ENCODE data around the gene SLC35B2.

The SLC35B2 gene

DNA sequence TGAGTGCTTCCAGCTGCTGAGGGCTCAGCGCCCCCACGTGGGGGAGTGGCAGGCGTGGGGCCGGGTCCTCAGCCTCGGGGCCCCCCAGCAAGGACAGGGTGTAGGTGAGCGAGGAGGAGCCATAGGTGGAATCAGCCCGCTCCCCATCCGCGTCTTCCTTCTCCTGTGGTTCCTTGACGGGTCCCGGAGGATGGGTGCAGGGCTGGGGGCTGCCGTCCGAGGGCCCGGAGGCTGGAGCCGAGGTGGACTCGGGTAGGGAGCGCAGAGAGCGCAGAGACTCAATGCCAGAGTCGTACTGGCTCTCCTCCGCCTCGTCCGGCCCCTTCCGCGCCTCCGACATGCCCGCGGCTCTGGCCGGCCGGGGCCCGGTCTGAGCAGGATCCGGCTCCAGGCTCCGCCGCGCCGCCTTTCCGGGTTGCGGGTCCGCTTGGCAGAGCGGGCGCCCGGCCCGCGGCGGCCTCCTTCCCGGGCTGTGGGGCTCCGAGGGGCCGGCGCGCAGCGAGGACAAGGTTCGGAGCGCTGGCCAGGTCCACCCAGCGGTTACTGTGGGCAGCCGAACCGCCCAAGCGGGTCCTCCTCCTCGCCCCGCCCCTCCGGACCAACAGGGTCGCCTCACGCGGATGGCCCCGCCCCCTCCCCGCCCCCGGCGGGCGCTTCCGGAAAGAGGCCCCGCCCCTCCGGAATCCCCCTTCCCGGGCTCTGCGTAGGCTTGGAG lies 7.8 kb upstream of the SLC35B2 start, which contains the start of gene NFKBIE:
TSS of gene NFKBIE (minus strand) at position 545 of the 715 bp plus-strand sequence. CDS start at position 340, 205 bp downstream.
- TF ChIP-seq, protein P1, sequence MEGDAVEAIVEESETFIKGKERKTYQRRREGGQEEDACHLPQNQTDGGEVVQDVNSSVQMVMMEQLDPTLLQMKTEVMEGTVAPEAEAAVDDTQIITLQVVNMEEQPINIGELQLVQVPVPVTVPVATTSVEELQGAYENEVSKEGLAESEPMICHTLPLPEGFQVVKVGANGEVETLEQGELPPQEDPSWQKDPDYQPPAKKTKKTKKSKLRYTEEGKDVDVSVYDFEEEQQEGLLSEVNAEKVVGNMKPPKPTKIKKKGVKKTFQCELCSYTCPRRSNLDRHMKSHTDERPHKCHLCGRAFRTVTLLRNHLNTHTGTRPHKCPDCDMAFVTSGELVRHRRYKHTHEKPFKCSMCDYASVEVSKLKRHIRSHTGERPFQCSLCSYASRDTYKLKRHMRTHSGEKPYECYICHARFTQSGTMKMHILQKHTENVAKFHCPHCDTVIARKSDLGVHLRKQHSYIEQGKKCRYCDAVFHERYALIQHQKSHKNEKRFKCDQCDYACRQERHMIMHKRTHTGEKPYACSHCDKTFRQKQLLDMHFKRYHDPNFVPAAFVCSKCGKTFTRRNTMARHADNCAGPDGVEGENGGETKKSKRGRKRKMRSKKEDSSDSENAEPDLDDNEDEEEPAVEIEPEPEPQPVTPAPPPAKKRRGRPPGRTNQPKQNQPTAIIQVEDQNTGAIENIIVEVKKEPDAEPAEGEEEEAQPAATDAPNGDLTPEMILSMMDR (IDR thresholded peaks at IDR 0.05; ENCODE audit: low read length), result peak; percentile 42
- TF ChIP-seq EZH2phosphoT487 (IDR thresholded peaks at IDR 0.05; ENCODE audit: low read length), result no peak
- H3K9ac ChIP-seq (ENCODE audit: low read length), result peak within 1 kb of the TSS; percentile 83
- peak within 1 kb of the TSS; percentile 91; the same call in 1 of the 2 replicates for H3K27ac ChIP-seq (ENCODE audit: low read length)

DNA sequence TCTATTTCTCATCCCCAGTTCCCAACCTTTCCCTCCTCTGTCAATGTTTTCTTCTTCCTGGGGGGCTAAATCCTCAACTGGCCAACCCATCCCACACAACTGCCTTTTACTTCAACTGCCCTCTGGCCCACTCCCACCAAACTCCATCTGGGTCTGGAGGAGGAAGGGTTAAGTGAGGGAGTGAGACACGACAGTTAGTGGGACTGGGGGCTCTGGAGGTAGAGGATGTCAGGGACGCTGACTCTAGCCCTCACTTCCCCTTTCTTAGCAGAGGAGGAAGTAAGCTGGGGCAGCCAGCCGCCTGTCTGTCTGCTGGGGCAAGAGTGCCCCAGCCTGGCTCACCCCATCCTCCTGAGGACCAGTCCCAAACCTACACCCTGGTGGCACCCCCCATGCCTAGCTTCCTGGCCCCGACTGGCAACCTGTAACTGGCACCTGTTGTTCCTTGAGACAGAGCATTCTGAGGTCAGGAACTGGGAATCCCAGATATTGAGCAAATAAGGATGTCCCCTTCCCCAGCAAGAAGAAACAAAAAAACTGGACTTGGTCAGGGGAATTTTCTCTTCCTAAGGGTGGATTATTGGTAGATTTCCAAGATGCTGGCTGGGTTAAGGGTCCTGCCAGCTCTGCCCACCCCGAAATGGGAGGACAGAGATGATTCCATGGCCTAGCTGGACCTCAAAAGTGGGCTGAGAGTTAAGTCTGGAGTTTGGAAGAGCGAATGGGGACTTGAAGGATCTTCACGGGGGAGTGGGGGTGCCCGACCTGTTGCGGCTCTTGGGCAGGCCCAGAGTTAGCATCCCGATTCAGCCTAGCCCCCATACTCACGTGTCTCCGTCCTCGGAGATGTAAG lies 7.1 kb upstream of the SLC35B2 start:
- no peaks in the 10 kb centered on the region; the same call in 1 of the 2 replicates for H3K36me3 ChIP-seq (replicated peaks; ENCODE audit: insufficient read depth, low read length)

More for the DNA sequence above, 7.8 kb upstream of the SLC35B2 start, which contains the start of gene NFKBIE:
- H3K4me2 ChIP-seq (ENCODE audit: low read depth, low read length), result peak within 1 kb of the TSS; percentile 92
- peaks cover 50% of the 10 kb centered on the region for H3K79me2 ChIP-seq (ENCODE audit: low read length)
- H3K27me3 ChIP-seq (replicated peaks; ENCODE audit: insufficient read depth, low read length), result peaks cover 18% of the 10 kb centered on the region
- H3F3A ChIP-seq (ENCODE audit: insufficient read depth, low read length), result peaks cover 39% of the 10 kb centered on the region
- H3K4me3 ChIP-seq (ENCODE audit: low read length), result peak within 1 kb of the TSS; percentile 95
- no peaks in the 10 kb centered on the region for H4K20me1 ChIP-seq (ENCODE audit: insufficient read depth, low read length)
- peaks cover 35% of the 10 kb centered on the region for H3K4me1 ChIP-seq (ENCODE audit: low read length)
- no peaks in the 10 kb centered on the region for H3K9me2 ChIP-seq (replicated peaks; ENCODE audit: insufficient read depth, low read length)
- DNase-seq, result peak; percentile 84
- H2AFZ ChIP-seq (ENCODE audit: low read length), result peak within 1 kb of the TSS; percentile 54
- no peaks in the 10 kb centered on the region; the same call in 1 of the 2 replicates for H3K36me3 ChIP-seq (replicated peaks; ENCODE audit: insufficient read depth, low read length)
- H3K9me3 ChIP-seq (replicated peaks; ENCODE audit: insufficient read depth, low read length), result no peaks in the 10 kb centered on the region

DNA sequence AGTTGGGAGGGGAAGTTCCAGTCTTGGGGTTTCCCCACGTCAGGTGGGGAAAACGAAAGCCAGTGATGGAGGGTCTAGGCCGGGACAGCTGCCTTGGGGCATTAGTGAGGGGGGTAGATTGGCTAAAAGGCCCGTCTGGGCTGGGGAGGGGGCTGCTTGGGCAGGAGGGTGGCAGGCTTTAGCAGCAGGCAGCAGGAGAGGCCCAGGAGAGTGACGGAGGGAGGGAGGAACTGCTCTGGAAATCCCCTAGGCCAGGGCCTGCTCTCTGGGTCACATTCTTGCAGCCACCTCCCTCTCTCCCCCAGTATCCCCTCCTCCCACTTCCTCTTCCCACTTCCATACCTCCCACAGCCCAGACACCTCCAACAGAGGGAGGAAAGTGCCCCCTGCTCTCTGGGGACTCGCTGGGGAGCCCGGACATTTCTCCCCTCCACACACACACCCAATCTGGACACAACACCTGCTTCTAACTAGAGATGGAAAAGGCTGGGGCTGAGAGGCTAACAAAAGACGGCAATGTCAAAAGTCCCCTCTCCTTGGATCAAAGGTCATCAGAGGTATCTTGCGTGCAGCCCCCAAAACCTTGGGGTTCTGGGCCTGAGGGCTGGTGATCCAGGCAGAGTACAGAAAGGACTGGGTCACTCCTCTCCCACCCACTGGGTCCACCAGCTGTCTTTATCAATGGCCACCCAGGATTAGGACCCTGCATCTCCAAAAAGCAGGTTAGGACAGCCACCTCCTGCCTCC lies 6.2 kb upstream of the SLC35B2 start:
- Histone ChIP-seq H3F3A (ENCODE audit: insufficient read depth, low read length) (peaks cover 52% of the 10 kb centered on the region), H3K36me3 (replicated peaks; ENCODE audit: insufficient read depth, low read length) (no peaks in the 10 kb centered on the region; the same call in 1 of the 2 replicates), H3K4me3 (ENCODE audit: low read length) (peak overlapping the region; percentile 95), H3K9ac (ENCODE audit: low read length) (peak overlapping the region; percentile 83), H3K27me3 (replicated peaks; ENCODE audit: insufficient read depth, low read length) (peaks cover 2% of the 10 kb centered on the region; the same call in 1 of the 2 replicates), H3K9me2 (replicated peaks; ENCODE audit: insufficient read depth, low read length) (no peaks in the 10 kb centered on the region), H3K79me2 (ENCODE audit: low read length) (peaks cover 51% of the 10 kb centered on the region), H3K4me2 (ENCODE audit: low read depth, low read length) (peak overlapping the region; percentile 92), H3K27ac (ENCODE audit: low read length) (peak overlapping the region; percentile 91), H4K20me1 (ENCODE audit: insufficient read depth, low read length) (no peaks in the 10 kb centered on the region), H3K4me1 (ENCODE audit: low read length) (peaks cover 35% of the 10 kb centered on the region), H2AFZ (ENCODE audit: low read length) (peak overlapping the region; percentile 42), H3K9me3 (replicated peaks; ENCODE audit: insufficient read depth, low read length) (no peaks in the 10 kb centered on the region)
- TF ChIP-seq EZH2phosphoT487 (IDR thresholded peaks at IDR 0.05; ENCODE audit: low read length) (no peak), EZH2 (optimal IDR thresholded peaks at IDR 0.05; ENCODE audit: low read depth, low read length) (no peak)
- TF ChIP-seq, protein P1 (IDR thresholded peaks at IDR 0.05; ENCODE audit: low read length), result no peak
- peak; percentile 49 for DNase-seq

More for the DNA sequence above, 7.1 kb upstream of the SLC35B2 start:
- H4K20me1 ChIP-seq (ENCODE audit: insufficient read depth, low read length), result no peaks in the 10 kb centered on the region
- H3K9me3 ChIP-seq (replicated peaks; ENCODE audit: insufficient read depth, low read length), result no peaks in the 10 kb centered on the region
- peak overlapping the region; percentile 95 for H3K4me3 ChIP-seq (ENCODE audit: low read length)
- peaks cover 35% of the 10 kb centered on the region for H3K4me1 ChIP-seq (ENCODE audit: low read length)
- H3K27ac ChIP-seq (ENCODE audit: low read length), result peak overlapping the region; percentile 91
- peaks cover 11% of the 10 kb centered on the region for H3K27me3 ChIP-seq (replicated peaks; ENCODE audit: insufficient read depth, low read length)
- peak overlapping the region; percentile 92 for H3K4me2 ChIP-seq (ENCODE audit: low read depth, low read length)
- peak overlapping the region; percentile 83 for H3K9ac ChIP-seq (ENCODE audit: low read length)
- peaks cover 51% of the 10 kb centered on the region for H3K79me2 ChIP-seq (ENCODE audit: low read length)
- H2AFZ ChIP-seq (ENCODE audit: low read length), result peak overlapping the region; percentile 54; the same call in 1 of the 2 replicates
- peak; percentile 64 for DNase-seq
- no peaks in the 10 kb centered on the region for H3K9me2 ChIP-seq (replicated peaks; ENCODE audit: insufficient read depth, low read length)
- TF ChIP-seq EZH2phosphoT487 (IDR thresholded peaks at IDR 0.05; ENCODE audit: low read length) (no peak), EZH2 (optimal IDR thresholded peaks at IDR 0.05; ENCODE audit: low read depth, low read length) (no peak)
- TF ChIP-seq, protein P1 (IDR thresholded peaks at IDR 0.05; ENCODE audit: low read length), result no peak
- H3F3A ChIP-seq (ENCODE audit: insufficient read depth, low read length), result peaks cover 46% of the 10 kb centered on the region
